NCI-H1417 treated with DMSO at 0.1 percent for 48 hours (cell line): ENCODE measurements around the gene WDR88.

Experiments used
- DNase-seq: peaks from one replicate; lab custom pipeline; 2025; lab: John Stamatoyannopoulos, UW

Gene WDR88, protein sequence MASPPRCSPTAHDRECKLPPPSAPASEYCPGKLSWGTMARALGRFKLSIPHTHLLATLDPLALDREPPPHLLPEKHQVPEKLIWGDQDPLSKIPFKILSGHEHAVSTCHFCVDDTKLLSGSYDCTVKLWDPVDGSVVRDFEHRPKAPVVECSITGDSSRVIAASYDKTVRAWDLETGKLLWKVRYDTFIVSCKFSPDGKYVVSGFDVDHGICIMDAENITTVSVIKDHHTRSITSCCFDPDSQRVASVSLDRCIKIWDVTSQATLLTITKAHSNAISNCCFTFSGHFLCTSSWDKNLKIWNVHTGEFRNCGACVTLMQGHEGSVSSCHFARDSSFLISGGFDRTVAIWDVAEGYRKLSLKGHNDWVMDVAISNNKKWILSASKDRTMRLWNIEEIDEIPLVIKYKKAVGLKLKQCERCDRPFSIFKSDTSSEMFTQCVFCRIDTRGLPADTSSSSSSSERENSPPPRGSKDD

GRCh38 chr19:33132021-33132420, at the start of gene WDR88:
TSS of gene WDR88 (plus strand) at chr19:33132114. CDS start at chr19:33132170, 56 bp downstream.
- no peak for DNase-seq

- no peak for DNase-seq
Measured at GRCh38 chr19:33085570-33086128, 46.3 kb upstream of the WDR88 start.

GRCh38 chr19:33086955-33087354, 45.0 kb upstream of the WDR88 start:
- no peak for DNase-seq

GRCh38 chr19:33089010-33089409, 42.9 kb upstream of the WDR88 start:
- DNase-seq: no peak

GRCh38 chr19:33090179-33090578, 41.7 kb upstream of the WDR88 start:
- DNase-seq: no peak

DNA sequence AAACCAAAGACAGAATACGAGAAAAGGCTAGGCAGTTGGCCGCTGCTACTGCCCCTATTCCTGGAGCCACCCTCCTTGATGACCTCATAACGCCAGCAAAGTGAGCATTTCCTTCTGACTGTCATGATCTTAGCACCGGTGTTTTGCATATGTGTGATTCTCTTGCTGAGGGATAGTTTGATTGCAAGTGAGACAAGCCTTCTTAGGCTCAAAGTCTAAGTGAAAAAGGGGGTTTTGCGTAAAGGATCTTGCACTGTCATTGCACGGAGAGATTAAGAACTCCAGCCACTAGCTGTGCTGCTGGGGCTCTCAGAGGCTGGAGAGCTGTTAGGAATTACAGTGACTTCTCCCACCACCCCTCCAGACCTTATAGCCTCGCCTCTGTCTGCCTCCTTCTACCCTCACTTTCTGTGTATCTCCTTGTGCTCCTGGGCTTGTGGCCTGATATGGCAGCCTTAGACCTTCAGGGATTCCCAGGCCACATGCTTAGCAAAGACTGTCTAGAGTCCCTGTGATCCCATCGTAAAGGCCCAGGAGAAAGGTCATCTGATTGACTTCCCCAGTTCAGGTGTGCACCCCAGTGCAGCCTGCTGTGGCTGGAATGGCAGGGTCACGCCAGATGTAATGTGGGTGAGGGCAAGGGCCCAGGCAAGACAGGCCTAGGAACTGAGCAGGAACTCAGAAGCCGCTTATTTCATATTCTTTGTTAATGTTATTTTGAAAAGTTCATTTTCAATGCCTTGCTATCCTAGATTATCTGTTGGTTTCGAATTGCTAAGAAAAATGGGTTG, 38.3 kb upstream of the WDR88 start:
- DNase-seq: no peak

GRCh38 chr19:33094436-33095067, 37.4 kb upstream of the WDR88 start:
- DNase-seq: no peak

GRCh38 chr19:33096005-33096404, 35.9 kb upstream of the WDR88 start:
- no peak for DNase-seq

GRCh38 chr19:33098055-33098534, 33.8 kb upstream of the WDR88 start:
- DNase-seq: no peak

- DNase-seq: no peak
Measured at GRCh38 chr19:33100894-33101644, 30.8 kb upstream of the WDR88 start.

DNA sequence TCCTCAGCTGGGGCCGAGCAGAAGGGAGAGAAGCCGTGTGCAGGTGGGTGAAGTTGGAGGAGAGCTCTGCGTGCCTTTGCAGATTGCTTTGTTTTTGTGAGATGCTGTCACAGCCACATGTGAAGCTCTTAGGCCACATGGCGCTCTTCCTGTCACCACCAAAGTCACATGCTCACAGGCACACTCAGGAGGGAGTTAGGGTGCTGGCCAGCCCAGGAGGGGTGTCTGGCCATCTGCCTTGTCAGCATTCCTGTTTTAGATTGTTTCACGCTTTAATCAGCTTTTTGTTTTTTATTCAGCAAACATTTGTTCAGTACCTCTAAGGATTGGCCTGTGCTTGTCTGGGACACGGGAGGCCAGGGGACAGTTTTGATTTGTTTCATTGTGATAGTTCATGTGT, 29.0 kb upstream of the WDR88 start:
- DNase-seq: no peak

- no peak for DNase-seq
Measured at GRCh38 chr19:33108161-33108560, 23.8 kb upstream of the WDR88 start.

- DNase-seq: no peak
Measured at GRCh38 chr19:33110137-33110910, 21.6 kb upstream of the WDR88 start.

DNA sequence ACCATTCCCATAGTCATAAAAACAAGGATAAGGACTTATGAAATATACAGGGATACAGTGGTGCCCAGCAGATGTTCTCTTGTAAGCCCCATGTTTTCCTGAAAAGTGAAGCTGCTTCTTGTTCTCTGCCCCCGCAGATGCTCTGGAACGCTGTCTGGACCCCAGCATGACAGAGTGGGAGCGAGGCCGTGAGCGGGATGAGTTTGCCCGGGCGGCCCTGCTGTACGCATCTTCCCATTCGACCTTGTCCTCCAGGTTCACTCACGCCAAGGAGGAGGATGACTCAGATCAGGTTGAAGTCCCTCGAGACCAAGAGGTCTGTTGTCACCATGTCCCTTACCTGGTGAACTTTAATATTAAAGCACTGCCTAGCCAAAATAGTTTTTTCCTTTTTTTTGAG, 20.3 kb upstream of the WDR88 start:
- DNase-seq: no peak

DNA sequence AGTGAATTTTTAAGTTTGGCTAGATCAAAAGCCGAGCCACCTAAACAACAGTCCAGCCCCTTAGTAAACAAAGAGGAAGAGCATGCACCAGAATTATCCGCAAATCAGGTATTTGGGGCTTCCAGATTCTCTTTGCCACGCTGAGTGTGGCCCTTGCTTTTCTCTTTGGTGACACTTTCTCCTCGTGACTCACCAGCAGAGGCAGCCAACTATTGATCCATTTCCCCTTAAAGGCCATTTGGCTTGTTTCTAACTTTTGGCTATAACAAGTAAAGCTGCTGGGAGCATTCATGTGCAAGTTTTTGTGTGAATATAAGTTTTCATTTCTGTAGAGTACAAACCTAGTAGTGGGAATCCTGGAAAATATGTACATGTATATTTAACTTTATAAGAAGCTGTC, 17.6 kb upstream of the WDR88 start:
- DNase-seq: no peak

- no peak for DNase-seq
Measured at GRCh38 chr19:33117501-33117900, 14.4 kb upstream of the WDR88 start.

GRCh38 chr19:33118643-33119042, 13.3 kb upstream of the WDR88 start:
- no peak for DNase-seq

DNA sequence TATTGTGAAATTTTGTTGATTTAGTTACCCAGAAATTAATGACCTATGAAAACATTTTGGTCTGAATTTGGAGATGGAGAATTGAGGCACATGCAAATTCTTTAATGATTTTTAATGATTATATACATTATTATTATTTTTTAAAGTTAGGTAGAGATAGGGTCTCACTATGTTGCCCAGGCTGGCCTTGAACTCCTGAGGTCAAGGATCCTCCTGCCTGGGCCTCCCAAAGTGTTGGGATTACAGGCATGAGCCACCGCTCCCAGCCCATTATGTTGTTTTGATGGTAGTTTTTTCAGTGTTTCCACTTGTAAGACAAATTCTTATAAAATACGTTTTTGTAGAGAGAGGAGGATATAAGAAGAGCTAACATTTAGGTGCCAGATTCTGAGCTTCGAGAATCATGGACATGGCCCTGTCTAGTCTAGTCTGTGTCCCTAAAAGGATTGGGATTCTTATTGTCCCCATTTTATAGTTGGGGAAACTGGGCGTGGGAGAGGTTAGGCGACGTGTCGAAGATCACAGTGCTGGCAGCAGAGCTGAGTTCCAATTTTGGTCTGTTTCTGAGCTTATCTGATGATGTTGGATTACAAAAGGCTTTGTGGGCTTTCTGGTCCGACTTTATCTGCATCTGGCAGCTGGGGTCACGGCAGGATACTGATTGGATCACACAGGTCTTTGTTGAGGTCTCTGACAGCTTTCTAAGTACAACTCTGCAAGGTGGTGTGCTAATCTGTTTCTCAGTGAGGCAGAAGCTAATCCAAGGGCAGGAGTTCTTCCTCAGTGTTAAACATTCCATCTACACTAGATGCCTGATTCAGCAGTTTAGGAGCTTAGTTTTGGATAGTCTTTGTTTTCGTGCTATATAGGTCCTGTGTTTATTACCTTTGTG, 7.5 kb upstream of the WDR88 start:
- no peak for DNase-seq

GRCh38 chr19:33125929-33126388, 6.0 kb upstream of the WDR88 start:
- DNase-seq: no peak
